H9 (cell line): ENCODE results near the gene TMEM213. TPM values are rescaled to one million over a fixed set of nuclear protein-coding genes. Genes with fewer than 3 reads are reported as not detected.

Source experiments
- DNase-seq: peaks from one replicate; pipeline ENCODE4 v3.0.0-alpha.2; 2017
- H2AFZ ChIP-seq: one replicate; pipeline ENCODE4 v1.6.1; 2013; ENCODE audit warnings: mild to moderate bottlenecking, low read length, control low read depth, moderate library complexity
- H2AK5ac ChIP-seq: 2 replicates; pipeline ENCODE4 v1.6.1; 2013; ENCODE audit warnings: low read length, control low read depth, mixed read lengths; ENCODE audit not compliant: insufficient read length
- H2BK120ac ChIP-seq: one replicate; pipeline ENCODE4 v1.6.1; 2013; ENCODE audit warnings: low read depth, mild to moderate bottlenecking, low read length, control low read depth, inconsistent platforms; ENCODE audit not compliant: poor library complexity, severe bottlenecking
- H2BK12ac ChIP-seq: 2 replicates; pipeline ENCODE4 v1.6.1; 2013; ENCODE audit warnings: low read length, control low read depth, mixed read lengths, low read depth; ENCODE audit not compliant: insufficient read length
- H2BK15ac ChIP-seq: 2 replicates; pipeline ENCODE4 v1.6.1; 2013; ENCODE audit warnings: low read depth, low read length, control low read depth
- H2BK20ac ChIP-seq: one replicate; pipeline ENCODE4 v1.6.1; 2013; ENCODE audit warnings: low read depth, mild to moderate bottlenecking, low read length, control low read depth, inconsistent platforms; ENCODE audit not compliant: poor library complexity, severe bottlenecking
- H2BK5ac ChIP-seq: 2 replicates; pipeline ENCODE4 v1.6.1; 2013; ENCODE audit warnings: low read length, control low read depth, mixed read lengths; ENCODE audit not compliant: insufficient read length
- H3K14ac ChIP-seq: 2 replicates; pipeline ENCODE4 v1.6.1; 2013; ENCODE audit warnings: low read length, control low read depth; ENCODE audit not compliant: insufficient read depth
- H3K18ac ChIP-seq: 2 replicates; pipeline ENCODE4 v1.6.1; 2013; ENCODE audit warnings: low read depth, mild to moderate bottlenecking, mixed read lengths, low read length, control low read depth; ENCODE audit not compliant: insufficient read length
- H3K23ac ChIP-seq: 2 replicates; pipeline ENCODE4 v1.6.1; 2013; ENCODE audit warnings: low read length, control low read depth, mixed read lengths, low read depth; ENCODE audit not compliant: insufficient read length
- H3K23me2 ChIP-seq: 2 replicates; pipeline ENCODE4 v1.6.1; 2013; ENCODE audit warnings: low read depth, mild to moderate bottlenecking, mixed read lengths, low read length, control low read depth; ENCODE audit not compliant: insufficient read length, poor library complexity, severe bottlenecking
- H3K27ac ChIP-seq: 2 replicates; pipeline ENCODE4 v1.5.1; 2013; ENCODE audit warnings: low read length, control low read depth, mixed read lengths, low read depth; ENCODE audit not compliant: insufficient read length
- H3K27me3 ChIP-seq: 2 replicates; pipeline ENCODE4 v1.6.1; 2013; ENCODE audit warnings: low read length, control low read depth, inconsistent platforms; ENCODE audit not compliant: insufficient read depth
- H3K4ac ChIP-seq: 2 replicates; pipeline ENCODE4 v1.6.1; 2013; ENCODE audit warnings: low read depth, mild to moderate bottlenecking, control low read depth, inconsistent platforms, low read length, moderate library complexity
- H3K4me1 ChIP-seq: 2 replicates; pipeline ENCODE4 v1.6.1; 2013; ENCODE audit warnings: low read length, control low read depth, inconsistent platforms; ENCODE audit not compliant: insufficient read depth
- H3K4me2 ChIP-seq: 2 replicates; pipeline ENCODE4 v1.6.1; 2013; ENCODE audit warnings: low read length, control low read depth, mixed read lengths; ENCODE audit not compliant: insufficient read length, insufficient read depth
- H3K56ac ChIP-seq: 2 replicates; pipeline ENCODE4 v1.6.1; 2013; ENCODE audit warnings: low read depth, mild to moderate bottlenecking, mixed read lengths, low read length, control low read depth; ENCODE audit not compliant: insufficient read length
- H3K79me1 ChIP-seq: 2 replicates; pipeline ENCODE4 v1.6.1; 2013; ENCODE audit warnings: low read depth, mild to moderate bottlenecking, moderate library complexity, low read length, control low read depth, inconsistent platforms; ENCODE audit not compliant: insufficient read depth, poor library complexity, severe bottlenecking
- H3K79me2 ChIP-seq: 2 replicates; pipeline ENCODE4 v1.6.1; 2013; ENCODE audit warnings: low read length, control low read depth, inconsistent platforms; ENCODE audit not compliant: insufficient read depth
- H3K9ac ChIP-seq: 2 replicates; pipeline ENCODE4 v1.6.1; 2013; ENCODE audit warnings: low read length, control low read depth, mixed read lengths; ENCODE audit not compliant: insufficient read length; ENCODE audit errors: extremely low read depth
- H3K9me3 ChIP-seq: one replicate; pipeline ENCODE4 v1.6.1; 2013; ENCODE audit warnings: low read depth, low read length, inconsistent platforms; ENCODE audit not compliant: control insufficient read depth
- H3T11ph ChIP-seq: one replicate; pipeline ENCODE4 v1.6.1; 2013; ENCODE audit warnings: mild to moderate bottlenecking, low read length, control low read depth, inconsistent platforms
- H4K20me1 ChIP-seq: one replicate; pipeline ENCODE4 v1.6.1; 2013; ENCODE audit not compliant: control insufficient read depth, insufficient read length, insufficient read depth
- H4K5ac ChIP-seq: 2 replicates; pipeline ENCODE4 v1.6.1; 2013; ENCODE audit warnings: low read depth, mild to moderate bottlenecking, mixed read lengths, low read length, control low read depth; ENCODE audit not compliant: insufficient read length
- H4K8ac ChIP-seq: replicated peaks from 2 replicates; pipeline ENCODE4 v1.6.1; 2013; ENCODE audit warnings: low read length, control low read depth, mixed read lengths, low read depth; ENCODE audit not compliant: insufficient read length
- H4K91ac ChIP-seq: 2 replicates; pipeline ENCODE4 v1.6.1; 2013; ENCODE audit warnings: low read depth, mild to moderate bottlenecking, moderate library complexity, mixed read lengths, low read length, control low read depth; ENCODE audit not compliant: insufficient read length
- H3K27ac Mint-ChIP-seq, 3 experiments: 2 replicates in 2 of 3; 3 replicates in 1 of 3; pipeline ENCODE4 v1.8.0; 2020 to 2021; ENCODE audit warnings: mixed read lengths in 3 of 3, mild to moderate bottlenecking in 1 of 3, moderate library complexity in 1 of 3
- H3K27me3 Mint-ChIP-seq: 2 replicates; pipeline ENCODE4 v1.8.0; 2021; ENCODE audit warnings: low read depth, mild to moderate bottlenecking, moderate library complexity, mixed read lengths
- H3K36me3 Mint-ChIP-seq, 3 experiments: 2 replicates in 2 of 3; 3 replicates in 1 of 3; pipeline ENCODE4 v1.8.0; 2020 to 2021; ENCODE audit warnings: low read depth in 3 of 3, mixed read lengths in 3 of 3; ENCODE audit not compliant: insufficient read depth in 1 of 3
- H3K4me1 Mint-ChIP-seq, 2 experiments: 2 replicates each; pipeline ENCODE4 v1.8.0; 2020; ENCODE audit warnings: mixed read lengths in 2 of 2
- H3K4me3 Mint-ChIP-seq, 2 experiments: 2 replicates in 1 of 2; 3 replicates in 1 of 2; pipeline ENCODE4 v1.8.0; 2020 to 2021; ENCODE audit warnings: mild to moderate bottlenecking in 2 of 2, mixed read lengths in 2 of 2, moderate library complexity in 1 of 2
- H3K9me3 Mint-ChIP-seq, 2 experiments: 2 replicates in 1 of 2; 3 replicates in 1 of 2; pipeline ENCODE4 v1.8.0; 2020; ENCODE audit warnings: mild to moderate bottlenecking in 2 of 2, mixed read lengths in 2 of 2, moderate library complexity in 1 of 2
- CTCF ChIP-seq: fragments of 200-600 bp; sonication (generic); conservative IDR thresholded peaks from 3 replicates; pipeline ENCODE4 v1.8.0; 2021; ENCODE audit warnings: antibody characterized with exemption, mild to moderate bottlenecking
- WGBS: extraction: QIAGEN DNeasy Blood & Tissue Kit; methylation state at CpG from one replicate; pipeline ENCODE4 v1.1.7; 2013; ENCODE audit warnings: missing lambda C conversion rate, low lambda C conversion rate, mixed read lengths; ENCODE audit not compliant: insufficient read length; ENCODE audit errors: extremely low coverage; 5-methylcytosine and 5-hydroxymethylcytosine counted together
- total RNA-seq: library from RNA; stranded (reverse); gene quantifications from 2 replicates; pipeline ENCODE4 v1.2.1, GENCODE V29; 2021

Gene TMEM213
- total RNA-seq, 1 experiment from 2014 or later = 0.22 TPM

GRCh38 chr7:138864667-138865066, 66.9 kb downstream of the TMEM213 start:
- Histone ChIP-seq H3K4ac (no peak overlapping the region), H3K79me1 (no peaks in the 10 kb centered on the region), H4K91ac (no peak overlapping the region), H2BK5ac (no peak overlapping the region), H2BK120ac (no peak overlapping the region), H3K18ac (no peak overlapping the region), H3K4me1 (no peaks in the 10 kb centered on the region), H3K23me2 (no peaks in the 10 kb centered on the region), H3K56ac (no peak overlapping the region), H3K9me3 (no peaks in the 10 kb centered on the region), H4K8ac (no peak overlapping the region), H2AK5ac (no peak overlapping the region), H3K27ac (no peak overlapping the region), H3K9ac (no peak overlapping the region), H3K23ac (no peak overlapping the region), H3K14ac (no peak overlapping the region), H4K20me1 (no peaks in the 10 kb centered on the region), H3T11ph (no peak overlapping the region), H4K5ac (no peak overlapping the region), H2BK20ac (no peak overlapping the region), H2AFZ (no peak overlapping the region), H2BK12ac (no peak overlapping the region), H2BK15ac (no peak overlapping the region), H3K4me2 (no peak overlapping the region), H3K27me3 (no peaks in the 10 kb centered on the region), H3K79me2 (no peaks in the 10 kb centered on the region)
- Mint-ChIP-seq H3K4me3 (no peak overlapping the region), H3K36me3 (peaks cover 33 to 50% (median 43%) of the 10 kb centered on the region in 3 experiments), H3K27ac (no peak overlapping the region; a peak in 1 of 7 replicates), H3K27me3 (no peaks in the 10 kb centered on the region; the same call in 1 of the 2 replicates), H3K4me1 (no peaks in the 10 kb centered on the region), H3K9me3 (no peaks in the 10 kb centered on the region)
- no peak for TF ChIP-seq CTCF
- DNase-seq = no peak
- no CpG with 5 or more reads among the region's 3 CpGs for whole genome bisulfite sequencing
